ENCODE measurements around the gene CEP85.
"Not testable (repeated sequence)": the region's sequence is repeated elsewhere in the genome, so short reads cannot be mapped to it uniquely, and the experiment has no call there.

Gene CEP85

DNA sequence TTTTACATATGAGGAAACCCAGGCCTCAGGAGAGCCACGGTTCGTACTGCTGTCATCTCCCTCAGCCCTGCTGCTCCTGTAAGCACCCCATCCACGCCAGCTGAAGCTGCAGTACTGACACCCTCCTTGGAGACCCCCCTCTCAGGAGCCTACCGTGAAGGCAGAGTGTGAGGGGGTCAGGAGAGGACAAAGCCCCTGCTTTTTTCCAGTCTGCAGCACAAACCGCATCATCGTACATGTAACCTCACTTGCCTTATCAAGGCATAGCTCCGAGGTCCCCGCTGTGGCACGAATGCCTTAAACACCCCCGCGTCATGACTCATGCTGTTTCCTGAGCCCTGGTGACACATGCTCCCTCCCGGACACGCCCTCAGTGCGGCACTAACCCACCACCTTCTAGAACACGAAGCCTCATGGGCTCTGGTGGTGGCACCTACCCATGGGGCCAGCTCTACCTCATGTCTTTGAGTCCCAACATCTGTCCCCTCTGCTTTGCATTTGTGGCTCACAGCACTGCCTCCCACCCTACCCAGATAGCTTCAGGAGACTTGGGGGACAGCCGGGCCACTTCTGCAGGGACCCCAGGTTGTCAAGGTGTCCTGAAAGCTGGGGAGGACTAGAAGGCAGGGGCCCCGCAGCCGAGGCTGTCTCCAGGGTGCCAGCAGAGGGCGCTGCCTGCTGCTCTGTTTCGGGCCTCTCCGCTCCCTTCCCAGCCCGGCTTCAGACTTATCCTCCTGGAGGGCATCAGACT is 50.8 kb downstream of the CEP85 start:
- H3K27ac Mint-ChIP-seq = peak overlapping the region; percentile 94
- peaks cover 59% of the 10 kb centered on the region for H3K36me3 Mint-ChIP-seq (ENCODE audit: low read depth)
- no peaks in the 10 kb centered on the region for H3K27me3 Mint-ChIP-seq
- intact Hi-C loops (cut with micrococcal nuclease) = loop anchor here (1.0 kb wide), 1 partner anchor 37 kb away; no protein-coding TSS in a partner anchor
- no peaks in the 10 kb centered on the region for H3K9me3 Mint-ChIP-seq
- H3K4me1 Mint-ChIP-seq (ENCODE audit: low read depth) = peaks cover 93% of the 10 kb centered on the region
- peak overlapping the region; percentile 51 for H3K4me3 Mint-ChIP-seq

DNA sequence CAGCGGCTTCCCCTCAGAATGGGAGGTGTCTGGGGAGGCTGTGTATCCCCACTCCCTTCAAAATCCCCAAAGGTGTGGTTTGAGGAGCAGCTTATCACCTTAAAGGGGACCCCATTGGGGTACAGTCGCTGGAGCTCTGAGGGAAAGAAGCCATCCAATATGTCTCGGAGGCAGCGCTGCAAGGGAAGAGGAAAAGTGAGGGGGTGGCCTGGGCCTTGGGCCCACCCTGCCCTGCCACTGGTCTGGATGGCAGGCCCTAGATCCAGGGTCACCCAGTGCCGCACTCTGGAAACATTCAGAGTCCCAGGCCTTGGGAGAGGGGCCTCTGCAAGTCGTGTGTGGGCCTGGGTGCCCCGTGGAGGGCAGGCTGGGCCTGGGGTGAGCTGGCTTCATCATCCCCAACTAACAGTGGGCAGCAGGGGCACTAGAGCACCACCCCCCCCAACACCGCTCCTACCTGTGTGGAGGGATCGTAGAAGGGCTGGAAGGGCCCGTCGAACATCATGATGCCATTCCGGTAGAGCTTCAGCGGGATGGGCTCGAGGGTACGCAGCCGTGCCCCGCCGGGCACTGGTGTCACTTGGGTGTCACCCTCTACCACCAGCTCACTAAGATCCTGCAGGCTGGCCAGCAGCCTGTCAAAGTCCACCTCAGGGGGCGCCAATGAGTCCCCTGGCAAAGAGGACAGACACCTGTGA is 51.5 kb downstream of the CEP85 start:
- intact Hi-C loops (cut with micrococcal nuclease) = loop anchor here (1.0 kb wide), 1 partner anchor 36 kb away; no protein-coding TSS in a partner anchor
- Mint-ChIP-seq H3K4me3 (peak overlapping the region; percentile 33), H3K4me1 (ENCODE audit: low read depth) (peaks cover 99% of the 10 kb centered on the region), H3K9me3 (no peaks in the 10 kb centered on the region), H3K27me3 (no peaks in the 10 kb centered on the region), H3K27ac (peak overlapping the region; percentile 94), H3K36me3 (ENCODE audit: low read depth) (peaks cover 52% of the 10 kb centered on the region)

DNA sequence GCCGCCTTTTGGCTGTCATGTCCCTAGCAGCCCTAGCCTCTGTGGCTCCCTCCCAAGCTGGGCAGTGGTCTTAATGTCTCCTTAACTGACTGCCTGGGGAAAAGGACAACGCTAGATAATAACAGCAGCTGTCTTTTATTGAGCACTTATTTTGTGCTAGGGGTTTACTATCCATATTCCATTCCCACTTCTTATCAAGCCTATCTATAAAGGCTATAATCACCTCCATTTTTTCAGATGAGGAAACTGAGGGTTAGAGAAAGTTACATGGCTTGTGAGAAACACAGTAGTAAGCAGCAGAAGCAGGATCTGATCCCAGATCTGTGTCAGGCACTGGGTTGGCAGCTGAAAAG is 52.0 kb downstream of the CEP85 start:
- Mint-ChIP-seq H3K27ac (peak overlapping the region; percentile 94), H3K4me3 (no peak overlapping the region), H3K4me1 (ENCODE audit: low read depth) (peaks cover 99% of the 10 kb centered on the region), H3K27me3 (no peaks in the 10 kb centered on the region), H3K36me3 (ENCODE audit: low read depth) (peaks cover 49% of the 10 kb centered on the region), H3K9me3 (no peaks in the 10 kb centered on the region)
- intact Hi-C loops (cut with micrococcal nuclease) = no loop called here

DNA sequence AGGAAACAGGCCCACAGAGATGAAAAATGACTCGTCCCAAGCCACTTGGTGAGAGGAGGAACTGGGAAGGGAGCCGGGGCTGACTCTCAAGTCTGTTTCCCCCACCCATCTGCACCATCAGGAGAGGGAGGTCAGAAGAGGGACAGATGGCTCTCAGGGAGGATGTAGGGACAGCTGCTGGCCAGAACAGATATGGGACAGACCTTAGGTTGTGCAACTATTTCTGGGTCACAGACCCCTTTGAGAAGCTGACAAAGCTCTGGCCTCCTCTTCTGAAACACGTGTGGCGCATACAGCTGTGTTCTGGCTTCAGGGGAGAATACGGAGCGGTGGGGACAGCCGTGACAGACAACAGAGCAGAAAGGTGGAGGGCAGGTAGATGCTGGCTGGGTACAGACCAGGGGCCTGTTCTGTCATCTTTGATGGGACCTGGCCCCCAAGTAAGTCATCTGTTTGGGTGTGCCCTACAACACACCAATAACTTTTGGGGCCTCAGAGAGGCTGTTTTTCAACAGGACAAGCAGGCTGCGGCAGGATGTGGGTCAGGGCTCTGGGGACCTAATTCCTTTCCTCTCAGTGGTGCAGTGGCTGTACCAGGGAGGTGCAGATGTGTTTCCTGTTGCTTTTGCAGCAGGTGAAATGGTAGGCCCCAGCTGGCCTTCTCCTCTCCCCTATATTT is 53.2 kb downstream of the CEP85 start:
- H3K4me3 Mint-ChIP-seq = peak overlapping the region; percentile 50
- peaks cover 49% of the 10 kb centered on the region for H3K36me3 Mint-ChIP-seq (ENCODE audit: low read depth)
- intact Hi-C loops (cut with micrococcal nuclease) = loop anchor here (1.0 kb wide), 1 partner anchor 9 kb away; no protein-coding TSS in a partner anchor
- no peaks in the 10 kb centered on the region for H3K9me3 Mint-ChIP-seq
- no peaks in the 10 kb centered on the region for H3K27me3 Mint-ChIP-seq
- peak overlapping the region; percentile 94 for H3K27ac Mint-ChIP-seq
- peaks cover 99% of the 10 kb centered on the region for H3K4me1 Mint-ChIP-seq (ENCODE audit: low read depth)

DNA sequence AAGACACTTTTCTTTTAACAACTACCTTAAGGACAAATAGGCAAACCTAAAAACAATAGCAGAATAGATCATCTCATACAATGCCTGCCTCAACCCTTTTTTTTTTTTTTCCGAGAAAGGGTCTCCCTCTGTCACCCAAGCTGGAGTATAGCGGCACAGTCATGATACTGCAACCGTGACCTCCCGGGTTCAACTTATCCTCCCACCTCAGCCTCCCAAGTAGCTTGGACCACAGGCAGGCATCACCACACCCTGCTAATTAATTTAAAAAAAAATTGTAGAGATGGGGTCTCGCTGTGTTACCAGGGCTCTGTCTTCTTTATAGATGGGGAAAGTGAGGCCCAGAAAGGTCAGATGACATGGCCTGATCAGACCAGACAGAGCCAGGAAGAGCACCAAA is 53.8 kb downstream of the CEP85 start:
- H3K4me3 Mint-ChIP-seq = peak overlapping the region; percentile 18
- intact Hi-C loops (cut with micrococcal nuclease) = loop anchor here (1.0 to 2.0 kb wide), 2 partner anchors 10 to 31 kb away; no protein-coding TSS in a partner anchor

DNA sequence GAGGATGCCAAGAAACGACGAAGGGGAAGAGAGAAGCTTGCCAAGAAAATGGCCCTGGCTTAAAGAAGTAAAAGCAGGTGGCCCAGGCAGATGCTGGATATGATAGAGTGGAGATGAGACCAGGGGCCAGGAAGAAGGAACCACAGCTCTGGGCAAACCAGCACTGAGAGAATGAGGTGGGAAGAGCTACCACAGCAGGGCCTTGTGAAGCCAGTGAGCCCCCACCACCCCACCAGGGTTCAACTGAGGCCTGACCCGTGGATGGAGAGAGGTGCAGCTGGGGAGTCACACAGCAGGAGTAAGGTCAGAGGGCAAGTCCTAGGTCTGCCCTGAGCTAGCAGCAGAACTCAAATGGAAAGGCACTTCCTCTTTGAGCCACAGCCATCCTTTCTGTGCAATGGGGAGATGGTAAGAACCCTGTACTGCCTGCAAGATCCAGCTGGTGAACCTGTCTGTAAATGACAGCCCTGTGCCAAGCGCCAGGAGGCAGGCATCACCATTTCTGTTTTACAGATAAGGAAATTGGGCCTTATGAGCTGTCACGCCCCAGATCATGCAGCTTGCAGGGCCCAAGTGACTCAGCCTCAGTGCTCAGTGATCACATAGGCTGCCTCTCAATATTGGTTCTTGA is 54.4 kb downstream of the CEP85 start:
- peaks cover 98% of the 10 kb centered on the region for H3K4me1 Mint-ChIP-seq (ENCODE audit: low read depth)
- H3K27me3 Mint-ChIP-seq = no peaks in the 10 kb centered on the region
- peaks cover 43% of the 10 kb centered on the region for H3K36me3 Mint-ChIP-seq (ENCODE audit: low read depth)
- H3K4me3 Mint-ChIP-seq = peak overlapping the region; percentile 18
- intact Hi-C loops (cut with micrococcal nuclease) = loop anchor here (2.0 kb wide), 1 partner anchor 30 kb away; no protein-coding TSS in a partner anchor
- H3K9me3 Mint-ChIP-seq = no peaks in the 10 kb centered on the region
- peak overlapping the region; percentile 94 for H3K27ac Mint-ChIP-seq

More for the DNA sequence above, 53.8 kb downstream of the CEP85 start:
- Mint-ChIP-seq H3K36me3 (ENCODE audit: low read depth) (peaks cover 45% of the 10 kb centered on the region), H3K9me3 (no peaks in the 10 kb centered on the region), H3K4me1 (ENCODE audit: low read depth) (peaks cover 99% of the 10 kb centered on the region), H3K27me3 (no peaks in the 10 kb centered on the region), H3K27ac (peak overlapping the region; percentile 94)

DNA sequence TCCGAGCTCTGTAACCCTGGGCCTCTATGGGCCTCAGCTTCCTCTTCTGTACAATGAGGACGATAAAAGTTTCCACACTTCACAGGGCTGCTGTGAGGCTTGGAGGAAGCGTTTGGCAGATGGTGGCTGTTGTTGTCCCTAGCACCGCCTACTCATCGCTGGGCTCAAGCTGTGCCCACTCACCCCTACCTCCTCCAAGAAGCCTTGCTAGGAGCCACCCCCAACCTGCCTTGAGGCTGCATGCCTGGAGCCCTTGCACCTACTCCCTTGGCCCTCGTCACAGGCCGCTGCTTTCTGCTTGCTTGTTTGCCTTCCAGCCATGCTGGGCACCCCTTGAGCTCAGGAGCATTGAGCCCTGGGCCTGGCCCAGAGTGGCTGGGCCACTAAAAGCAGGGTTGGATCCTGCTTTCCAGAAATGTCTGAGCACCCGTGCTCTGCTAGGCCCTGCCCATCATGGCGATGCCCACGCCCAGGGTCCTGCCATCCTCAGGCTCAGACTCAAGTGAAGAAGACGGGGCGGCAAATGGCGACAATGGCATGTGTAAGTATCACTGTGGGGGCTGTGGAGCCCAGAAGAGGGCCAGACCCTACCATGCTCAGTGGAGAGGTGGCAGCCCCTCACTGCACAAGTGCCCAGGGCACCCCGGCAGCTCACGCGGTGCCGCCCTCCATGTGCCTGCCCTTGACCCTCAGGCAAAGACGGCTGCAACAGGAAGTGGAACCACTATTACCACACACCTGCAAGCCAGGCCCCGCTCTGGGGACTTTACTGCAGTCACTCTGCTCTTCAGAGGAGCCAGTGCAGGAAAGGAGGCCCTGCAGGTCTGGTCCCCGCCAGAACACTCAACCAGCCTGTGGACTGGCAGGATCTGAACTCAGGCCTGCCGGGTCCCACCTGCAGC is 55.4 kb downstream of the CEP85 start:
- peak overlapping the region; percentile 94 for H3K27ac Mint-ChIP-seq
- H3K9me3 Mint-ChIP-seq = no peaks in the 10 kb centered on the region
- intact Hi-C loops (cut with micrococcal nuclease) = loop anchor here (2.0 kb wide), 1 partner anchor 29 kb away; no protein-coding TSS in a partner anchor
- peaks cover 88% of the 10 kb centered on the region for H3K4me1 Mint-ChIP-seq (ENCODE audit: low read depth)
- H3K4me3 Mint-ChIP-seq = no peak overlapping the region
- no peaks in the 10 kb centered on the region for H3K27me3 Mint-ChIP-seq
- peaks cover 40% of the 10 kb centered on the region for H3K36me3 Mint-ChIP-seq (ENCODE audit: low read depth)

DNA sequence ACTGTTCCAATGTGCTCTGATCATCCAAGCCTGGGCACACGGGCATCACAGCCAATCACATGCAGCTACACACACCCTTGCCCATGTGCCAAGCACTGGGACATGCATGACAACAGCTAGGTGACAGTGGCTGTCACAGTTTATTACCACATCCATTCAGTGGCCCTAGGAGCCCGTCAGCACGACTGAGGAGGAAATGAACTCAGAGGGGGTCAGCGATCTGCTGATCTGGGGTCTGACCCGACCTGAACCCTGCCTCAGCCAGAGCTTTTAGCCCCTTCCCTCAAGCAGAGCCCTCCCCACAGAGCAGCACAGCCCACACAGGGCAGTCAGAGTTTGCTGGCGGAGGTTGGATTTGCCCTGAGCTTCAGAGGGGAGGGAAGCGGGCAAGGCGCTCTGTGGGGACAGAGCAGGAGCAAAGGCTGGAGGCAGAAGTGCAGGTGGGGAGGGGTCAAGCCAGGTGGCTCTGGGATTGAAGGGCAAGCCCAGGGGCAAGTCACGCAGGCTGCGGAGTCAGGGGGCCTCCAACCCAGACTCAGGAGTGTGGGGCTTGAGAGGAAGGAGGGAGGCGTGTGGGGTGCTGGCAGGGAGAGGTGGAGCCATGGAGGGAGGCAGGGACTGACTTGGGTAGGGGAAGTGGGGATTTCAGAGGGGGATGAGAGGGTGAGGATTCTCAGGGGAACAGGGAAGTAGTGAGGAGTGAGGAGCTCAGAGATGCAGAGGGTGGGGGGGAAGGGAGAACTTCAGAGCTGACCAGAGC is 56.3 kb downstream of the CEP85 start:
- no peaks in the 10 kb centered on the region for H3K27me3 Mint-ChIP-seq
- intact Hi-C loops (cut with micrococcal nuclease) = no loop called here
- H3K4me1 Mint-ChIP-seq (ENCODE audit: low read depth) = peaks cover 79% of the 10 kb centered on the region
- peak overlapping the region; percentile 94 for H3K27ac Mint-ChIP-seq
- H3K4me3 Mint-ChIP-seq = peak overlapping the region; percentile 51
- peaks cover 39% of the 10 kb centered on the region for H3K36me3 Mint-ChIP-seq (ENCODE audit: low read depth)
- H3K9me3 Mint-ChIP-seq = no peaks in the 10 kb centered on the region

DNA sequence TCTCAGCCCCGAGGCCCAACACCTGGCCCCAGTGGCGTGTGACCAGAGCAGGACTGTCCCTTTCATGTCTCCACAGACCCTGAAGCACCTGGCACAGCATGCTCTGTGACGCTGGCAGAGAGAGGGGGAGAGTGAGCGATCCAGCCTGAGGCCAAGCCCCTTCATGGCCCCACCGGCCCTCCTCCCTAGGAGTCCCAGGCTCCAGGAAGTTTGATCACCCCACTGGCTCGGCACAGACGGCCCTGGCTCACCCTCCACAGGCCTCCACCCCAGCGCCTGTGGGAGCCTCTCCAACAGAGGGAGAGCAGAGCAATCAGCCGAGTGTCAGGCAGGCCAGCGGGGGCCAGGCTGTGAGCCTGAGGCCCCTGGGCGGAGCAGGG is 56.9 kb downstream of the CEP85 start:
- H3K4me3 Mint-ChIP-seq = no peak overlapping the region
- H3K36me3 Mint-ChIP-seq (ENCODE audit: low read depth) = peaks cover 41% of the 10 kb centered on the region
- H3K27ac Mint-ChIP-seq = peak overlapping the region; percentile 94
- intact Hi-C loops (cut with micrococcal nuclease) = no loop called here
- peaks cover 73% of the 10 kb centered on the region for H3K4me1 Mint-ChIP-seq (ENCODE audit: low read depth)
- H3K9me3 Mint-ChIP-seq = no peaks in the 10 kb centered on the region
- no peaks in the 10 kb centered on the region for H3K27me3 Mint-ChIP-seq

DNA sequence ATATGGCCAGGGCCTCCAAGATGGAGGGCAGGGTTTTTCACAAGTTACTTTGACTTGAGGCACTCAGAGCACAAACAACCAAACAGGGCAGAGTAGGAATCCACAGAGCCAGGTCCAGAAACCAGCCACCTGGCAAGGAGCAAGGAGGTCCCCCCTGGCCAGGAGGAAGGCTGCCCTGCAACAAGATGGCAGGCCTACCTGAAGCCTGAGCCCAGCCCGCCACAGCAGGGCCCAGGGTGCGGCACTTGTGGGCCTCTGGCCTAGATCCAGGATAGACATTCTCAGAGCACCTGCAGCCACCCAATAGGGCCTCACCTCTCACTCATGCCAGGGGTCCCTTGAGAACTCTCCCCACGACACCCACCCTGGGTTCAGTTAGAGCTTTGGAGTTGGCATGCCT is 57.4 kb downstream of the CEP85 start:
- intact Hi-C loops (cut with micrococcal nuclease) = no loop called here
- peak overlapping the region; percentile 94 for H3K27ac Mint-ChIP-seq
- no peak overlapping the region for H3K4me3 Mint-ChIP-seq
- H3K4me1 Mint-ChIP-seq (ENCODE audit: low read depth) = peaks cover 73% of the 10 kb centered on the region
- peaks cover 46% of the 10 kb centered on the region for H3K36me3 Mint-ChIP-seq (ENCODE audit: low read depth)
- H3K27me3 Mint-ChIP-seq = no peaks in the 10 kb centered on the region
- H3K9me3 Mint-ChIP-seq = no peaks in the 10 kb centered on the region

DNA sequence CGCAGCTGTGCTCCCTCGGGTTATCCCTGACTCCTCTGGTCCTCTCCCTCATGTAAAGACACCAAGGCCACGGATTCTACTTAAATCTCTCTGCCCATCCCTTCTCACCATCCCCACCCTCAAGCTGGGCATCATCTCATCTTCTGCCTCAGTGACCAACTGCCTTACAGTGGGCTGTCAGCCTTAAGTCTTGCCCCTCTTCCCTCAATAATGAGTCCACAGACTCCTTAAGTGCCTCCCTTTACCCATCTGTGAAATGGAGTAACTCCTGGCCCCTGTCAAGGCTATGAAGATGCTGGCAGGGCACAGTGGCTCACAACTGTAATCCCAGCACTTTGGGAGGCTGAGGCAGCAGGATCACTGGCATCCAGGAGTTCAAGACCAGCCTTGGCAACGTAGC is 57.9 kb downstream of the CEP85 start:
- no peak overlapping the region for H3K4me3 Mint-ChIP-seq
- intact Hi-C loops (cut with micrococcal nuclease) = no loop called here
- H3K36me3 Mint-ChIP-seq (ENCODE audit: low read depth) = peaks cover 51% of the 10 kb centered on the region
- H3K4me1 Mint-ChIP-seq (ENCODE audit: low read depth) = peaks cover 70% of the 10 kb centered on the region
- H3K9me3 Mint-ChIP-seq = no peaks in the 10 kb centered on the region
- no peaks in the 10 kb centered on the region for H3K27me3 Mint-ChIP-seq
- H3K27ac Mint-ChIP-seq = peak overlapping the region; percentile 94

DNA sequence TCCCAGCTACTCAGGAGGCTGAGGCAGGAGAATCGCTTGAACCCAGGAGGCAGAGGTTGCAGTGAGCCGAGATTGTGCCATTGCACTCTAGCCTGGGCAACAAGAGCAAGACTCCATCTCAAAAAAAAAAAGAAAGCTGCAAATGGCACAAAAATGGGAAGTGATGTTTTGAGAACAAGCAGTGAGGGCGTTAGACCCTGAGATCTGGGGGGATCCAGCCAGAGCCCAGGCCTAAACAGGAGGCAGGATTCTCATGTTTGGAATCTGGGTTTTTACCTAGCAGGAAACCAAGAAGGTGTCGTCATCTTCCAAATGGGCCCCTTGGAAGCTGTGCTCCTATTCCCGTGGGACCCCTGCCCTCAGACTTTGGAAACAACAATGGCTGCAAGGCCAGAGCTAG is 58.7 kb downstream of the CEP85 start:
- Mint-ChIP-seq H3K4me1 (ENCODE audit: low read depth) (peaks cover 62% of the 10 kb centered on the region), H3K36me3 (ENCODE audit: low read depth) (peaks cover 59% of the 10 kb centered on the region), H3K27ac (peak overlapping the region; percentile 94)
- H3K4me3 Mint-ChIP-seq; intact Hi-C loops (cut with micrococcal nuclease); H3K9me3 Mint-ChIP-seq; H3K27me3 Mint-ChIP-seq: not testable (repeated sequence)

Measured in dendritic cell treated with granulocyte-macrophage colony-stimulating factor and Interleukin-4, amounts not matched to agents 40 ng/mL and 50 ng/mL, for 4 days (primary cell).